Panc1 (cell line): Measurements from ENCODE around the gene NELFB. TPM values are rescaled to one million over a fixed set of nuclear protein-coding genes. Genes with fewer than 3 reads are reported as not detected.
A peak's percentile ranks its signal among the peaks of the same experiment; 100 is the strongest.

Experiments
- ATAC-seq: fragments of 200-7000 bp; cut with Tn5 transposase; 2 replicates; pipeline ENCODE4 v1.9.1; 2020; ENCODE audit warnings: mild to moderate bottlenecking, moderate library complexity
- BruUV-seq: library from RNA; stranded (reverse); fragments of 400-500 nt; replicated peaks from 2 replicates; lab custom pipeline; 2021; lab: Mats Ljungman, UMichigan
- CTCF ChIA-PET: fragments of 300-600 bp; sonication (Branson Sonifier 250); formaldehyde crosslinking; loops from one replicate; lab custom pipeline; 2022; ENCODE audit warnings: antibody characterized with exemption; lab: Charles Lee
- POLR2A ChIA-PET: fragments of 300-600 bp; sonication (Branson Sonifier 250); formaldehyde crosslinking; loops from one replicate; lab custom pipeline; 2022; ENCODE audit warnings: antibody characterized with exemption; lab: Charles Lee
- DNase-seq: peaks from one replicate; pipeline ENCODE4 v3.0.0-alpha.2; 2010; ENCODE audit warnings: low read depth, low spot score
- H3K27ac ChIP-seq: 2 replicates; pipeline ENCODE4 v1.5.1; 2011; ENCODE audit warnings: mild to moderate bottlenecking, low read length, inconsistent platforms
- H3K27me3 ChIP-seq: fragments of 200-500 bp; sonication (Bioruptor generic); 2 replicates; pipeline ENCODE4 v1.6.0; 2014; ENCODE audit warnings: low read length, inconsistent platforms; ENCODE audit not compliant: control insufficient read depth, insufficient read depth
- H3K36me3 ChIP-seq: fragments of 200-500 bp; sonication (Bioruptor generic); 2 replicates; pipeline ENCODE4 v1.5.1; 2014; ENCODE audit warnings: inconsistent platforms, mild to moderate bottlenecking, low read length, moderate library complexity; ENCODE audit not compliant: control insufficient read depth, insufficient read depth
- H3K4me1 ChIP-seq: 2 replicates; pipeline ENCODE4 v1.5.1; 2011; ENCODE audit warnings: inconsistent platforms, mild to moderate bottlenecking, low read length, moderate library complexity; ENCODE audit not compliant: control insufficient read depth, insufficient read depth
- H3K4me3 ChIP-seq, 2 experiments: 2 replicates each; pipeline ENCODE4 v1.5.1; 2011 to 2012; ENCODE audit warnings: low read depth in 2 of 2, low read length in 2 of 2, mild to moderate bottlenecking in 2 of 2, inconsistent platforms in 1 of 2, moderate library complexity in 1 of 2
- H3K9me3 ChIP-seq: fragments of 200-500 bp; sonication (Bioruptor generic); 2 replicates; pipeline ENCODE4 v1.5.1; 2014; ENCODE audit warnings: low read depth, mild to moderate bottlenecking, inconsistent platforms, low read length, moderate library complexity; ENCODE audit not compliant: control insufficient read depth, insufficient read depth
- CTCF ChIP-seq: fragments of 450-650 bp; IDR thresholded peaks from 2 replicates; pipeline ENCODE4 v1.5.1; 2017; ENCODE audit warnings: mild to moderate bottlenecking
- POLR2AphosphoS5 ChIP-seq: IDR thresholded peaks from 2 replicates; pipeline ENCODE4 v1.6.1; 2012; ENCODE audit warnings: mild to moderate bottlenecking, low read depth, low read length, moderate library complexity
- REST ChIP-seq, 2 experiments: IDR thresholded peaks; 2 replicates each; pipeline ENCODE4 v1.6.1; 2011 to 2012; ENCODE audit warnings: low read depth in 2 of 2, control low read depth in 1 of 2, low read length in 1 of 2, mild to moderate bottlenecking in 1 of 2, moderate library complexity in 1 of 2; ENCODE audit not compliant: insufficient read depth in 1 of 2
- SIN3A ChIP-seq: IDR thresholded peaks from 2 replicates; pipeline ENCODE4 v1.6.1; 2012; ENCODE audit warnings: low read depth, mild to moderate bottlenecking, low read length, moderate library complexity, borderline replicate concordance; ENCODE audit not compliant: insufficient read depth
- TCF7L2 ChIP-seq: IDR thresholded peaks from 2 replicates; pipeline ENCODE4 v1.6.1; 2011; ENCODE audit warnings: mild to moderate bottlenecking, low read depth, low read length, inconsistent platforms
- in situ Hi-C: cut with HindIII; loops from 2 replicates; pipeline ENCODE4 v1.10.0; 2016; ENCODE audit warnings: low sequenced_read_pairs, low pct_unique_long_range_greater_than_20kb
- intact Hi-C: fragments of 100-400 bp; cut with micrococcal nuclease; formaldehyde crosslinking; loops from one replicate; pipeline ENCODE4 v1.10.0; 2022; ENCODE audit not compliant: unreplicated experiment
- total RNA-seq: library from RNA; stranded (reverse); gene quantifications from one replicate; pipeline ENCODE4 v1.2.1, GENCODE V29; 2021; ENCODE audit not compliant: unreplicated experiment

The NELFB gene
- total RNA-seq, 1 experiment from 2014 or later: 62.4 TPM

GRCh38 chr9:137276473-137277328 lies 21.6 kb downstream of the NELFB start:
- Histone ChIP-seq H3K36me3 (peaks cover 3% of the 10 kb centered on the region; the same call in 1 of the 2 replicates), H3K4me1 (peaks cover 13% of the 10 kb centered on the region), H3K4me3 (peak overlapping the region; percentile 55 to 73), H3K9me3 (no peaks in the 10 kb centered on the region), H3K27ac (peak overlapping the region; percentile 84), H3K27me3 (no peaks in the 10 kb centered on the region)
- CTCF ChIA-PET: interaction anchor here (0.7 to 1.1 kb wide), 2 partner anchors 10 to 11 kb away, joined by 3 to 6 read pairs; no protein-coding TSS in a partner anchor
- DNase-seq (no peak), ATAC-seq (peak; percentile 61)
- in situ Hi-C loops: no loop called here
- intact Hi-C loops: no loop called here
- POLR2A ChIA-PET: interaction anchor here (0.5 to 0.6 kb wide), 3 partner anchors 10 to 94 kb away, joined by 3 to 9 read pairs (median 3); no protein-coding TSS in a partner anchor
- TF ChIP-seq TCF7L2: no peak
- no peak for TF ChIP-seq POLR2AphosphoS5
- TF ChIP-seq CTCF: no peak
- no peak for TF ChIP-seq REST (IDR thresholded peaks at IDR 0.05; ENCODE audit: insufficient read depth in 1 of 2, low read depth in 2 of 2, low read length in 1 of 2)
- TF ChIP-seq SIN3A: no peak
- BruUV-seq: no TSS peak

- TF ChIP-seq SIN3A: no peak; the same call in 1 of the 2 replicates
- TF ChIP-seq POLR2AphosphoS5: peak; percentile 69; the same call in 1 of the 2 replicates
- TF ChIP-seq TCF7L2: no peak
- 0 out of 4 replicates have a peak, but pooled peaks of 1 of the 2 experiments have one; percentile 15 for TF ChIP-seq REST (IDR thresholded peaks at IDR 0.05; ENCODE audit: insufficient read depth in 1 of 2, low read depth in 2 of 2, low read length in 1 of 2)
- TF ChIP-seq CTCF: peak; percentile 64
- Histone ChIP-seq H3K4me1 (peaks cover 13% of the 10 kb centered on the region), H3K36me3 (peaks cover 3% of the 10 kb centered on the region; the same call in 1 of the 2 replicates), H3K27me3 (no peaks in the 10 kb centered on the region), H3K27ac (peak within 1 kb of the TSS; percentile 84), H3K4me3 (peak within 1 kb of the TSS; percentile 55 to 73), H3K9me3 (no peaks in the 10 kb centered on the region)
- DNase-seq (no peak), ATAC-seq (peak; percentile 89)
- in situ Hi-C loops: no loop called here
- intact Hi-C loops: no loop called here
- CTCF ChIA-PET: interaction anchor here (1.1 kb wide), 1 partner anchor 9 kb away, joined by 3 read pairs; no protein-coding TSS in a partner anchor
- POLR2A ChIA-PET: interaction anchor here (0.5 kb wide), 1 partner anchor 10 kb away, joined by 9 read pairs; no protein-coding TSS in a partner anchor
- TSS peak; percentile 63 for BruUV-seq
These were observed 22.4 kb downstream of the NELFB start, which contains the start of gene TOR4A for GRCh38 chr9:137277329-137278041. Gene TOR4A (plus strand): TSS chr9:137277726. CDS start chr9:137278690, 964 bp downstream.
